Measurements from ENCODE around the gene FOXB1.

DNA sequence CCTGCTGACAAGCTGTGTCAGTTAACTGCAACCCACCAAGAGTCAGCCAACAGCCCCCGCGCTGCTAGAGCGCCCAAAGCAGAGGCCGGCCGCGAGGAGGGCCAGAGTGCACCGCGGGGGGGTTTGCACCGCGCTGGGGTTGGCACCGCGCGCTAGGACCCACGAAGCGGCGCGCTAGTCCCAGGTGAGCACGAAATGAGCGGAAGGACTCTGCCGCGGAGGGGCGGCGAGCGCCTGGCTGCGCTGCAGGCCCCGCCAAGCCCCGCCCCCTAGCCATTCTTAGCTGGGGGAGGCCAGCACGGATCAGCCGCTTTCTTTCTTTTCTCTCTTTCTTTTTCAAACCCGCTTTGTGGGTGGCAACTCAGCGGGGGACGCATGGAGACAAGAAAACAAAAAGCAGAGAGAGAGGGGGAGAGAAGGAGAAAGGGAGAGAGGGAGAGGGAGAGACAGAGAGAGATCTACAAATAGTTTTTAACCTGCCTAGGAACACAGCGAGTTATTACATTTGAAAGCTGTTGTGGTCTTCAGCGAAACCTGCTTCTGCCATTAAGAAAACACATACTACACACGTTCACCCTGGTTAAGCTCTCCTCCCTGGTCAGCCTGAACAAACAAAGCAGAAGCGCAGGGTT lies 6.9 kb upstream of the FOXB1 start:
- TF ChIP-seq EZH2 (IDR thresholded peaks at IDR 0.05; ENCODE audit: low read length) = peak; percentile 17
- TF ChIP-seq, protein P1, sequence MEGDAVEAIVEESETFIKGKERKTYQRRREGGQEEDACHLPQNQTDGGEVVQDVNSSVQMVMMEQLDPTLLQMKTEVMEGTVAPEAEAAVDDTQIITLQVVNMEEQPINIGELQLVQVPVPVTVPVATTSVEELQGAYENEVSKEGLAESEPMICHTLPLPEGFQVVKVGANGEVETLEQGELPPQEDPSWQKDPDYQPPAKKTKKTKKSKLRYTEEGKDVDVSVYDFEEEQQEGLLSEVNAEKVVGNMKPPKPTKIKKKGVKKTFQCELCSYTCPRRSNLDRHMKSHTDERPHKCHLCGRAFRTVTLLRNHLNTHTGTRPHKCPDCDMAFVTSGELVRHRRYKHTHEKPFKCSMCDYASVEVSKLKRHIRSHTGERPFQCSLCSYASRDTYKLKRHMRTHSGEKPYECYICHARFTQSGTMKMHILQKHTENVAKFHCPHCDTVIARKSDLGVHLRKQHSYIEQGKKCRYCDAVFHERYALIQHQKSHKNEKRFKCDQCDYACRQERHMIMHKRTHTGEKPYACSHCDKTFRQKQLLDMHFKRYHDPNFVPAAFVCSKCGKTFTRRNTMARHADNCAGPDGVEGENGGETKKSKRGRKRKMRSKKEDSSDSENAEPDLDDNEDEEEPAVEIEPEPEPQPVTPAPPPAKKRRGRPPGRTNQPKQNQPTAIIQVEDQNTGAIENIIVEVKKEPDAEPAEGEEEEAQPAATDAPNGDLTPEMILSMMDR (optimal IDR thresholded peaks at IDR 0.05 in 1 of 3, IDR thresholded peaks at IDR 0.05 in 1 of 3, conservative IDR thresholded peaks at IDR 0.05 in 1 of 3; ENCODE audit: extremely low read depth in 1 of 3, insufficient read depth in 2 of 3, low read length in 3 of 3) = peak in 1 of 3 experiments; percentile 71

All from keratinocyte (primary cell).